SJCRH30 (cell line): Measurements from ENCODE around the gene ADARB2. TPM values are rescaled to one million over a fixed set of nuclear protein-coding genes. Genes with fewer than 3 reads are reported as not detected.

Experiments used
- DNase-seq, 2 experiments: peaks; one replicate each; pipeline ENCODE4 v3.0.0-alpha.2; 2015 to 2020
- H3K27ac ChIP-seq: fragments of 250-450 bp; sonication (Bioruptor Pico); 2 replicates; pipeline ENCODE4 v1.5.1; 2020; ENCODE audit warnings: mild to moderate bottlenecking, moderate library complexity
- H3K27me3 ChIP-seq: fragments of 250-450 bp; sonication (Bioruptor Pico); 2 replicates; pipeline ENCODE4 v1.5.1; 2020; ENCODE audit warnings: mild to moderate bottlenecking, moderate library complexity
- H3K36me3 ChIP-seq: fragments of 250-450 bp; sonication (Bioruptor Pico); 2 replicates; pipeline ENCODE4 v1.5.1; 2020; ENCODE audit warnings: mild to moderate bottlenecking, moderate library complexity
- H3K4me1 ChIP-seq: fragments of 250-450 bp; sonication (Bioruptor Pico); 2 replicates; pipeline ENCODE4 v1.5.1; 2020; ENCODE audit warnings: mild to moderate bottlenecking, moderate library complexity
- H3K4me3 ChIP-seq: fragments of 250-450 bp; sonication (Bioruptor Pico); 2 replicates; pipeline ENCODE4 v1.5.1; 2020; ENCODE audit warnings: mild to moderate bottlenecking, moderate library complexity
- H3K9me3 ChIP-seq: fragments of 250-450 bp; sonication (Bioruptor Pico); replicated peaks from 2 replicates; pipeline ENCODE4 v1.5.1; 2020; ENCODE audit warnings: mild to moderate bottlenecking, moderate library complexity
- total RNA-seq: library from RNA; depleted of rRNA; stranded (reverse); fragments of >200 nt; shearing (Covaris generic); gene quantifications from 2 replicates; pipeline ENCODE4 v1.2.3, GENCODE V29; 2014

Gene ADARB2
- total RNA-seq, 1 experiment from 2014 or later = not detected

DNA sequence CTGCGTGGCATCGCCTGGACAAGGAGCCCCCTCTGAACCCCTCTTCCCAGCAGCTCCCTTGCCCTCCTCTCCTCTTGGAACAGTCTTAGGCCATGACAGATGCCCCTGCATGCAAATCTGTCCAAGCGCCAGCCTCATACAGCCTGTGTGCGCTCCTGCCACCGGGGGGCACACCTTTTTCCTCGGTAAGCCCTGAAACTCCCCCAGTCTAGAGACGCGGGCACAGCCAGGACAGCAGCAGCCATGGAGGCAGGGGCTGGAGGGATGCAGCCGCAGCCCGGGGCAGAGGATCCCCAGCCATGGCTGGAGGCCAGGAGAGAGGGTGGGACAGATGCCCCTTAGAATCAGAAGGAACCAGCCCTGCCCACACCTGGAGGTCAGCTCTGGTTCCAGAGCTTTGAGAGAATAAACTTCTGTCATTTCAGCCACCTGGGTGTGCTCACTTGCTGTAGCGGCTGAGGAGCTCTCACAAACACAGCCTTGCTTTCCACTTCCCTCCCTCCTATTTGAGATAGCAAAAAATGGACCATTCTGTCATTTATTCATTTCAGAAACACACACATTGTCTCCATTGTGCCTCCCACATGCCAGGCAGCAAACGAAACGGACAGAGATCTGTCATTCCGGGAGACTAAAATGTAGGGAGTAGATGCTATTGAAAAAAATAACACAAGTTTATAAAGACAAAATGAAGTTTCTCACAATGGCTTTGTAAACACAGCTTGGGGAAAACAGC lies 439.6 kb downstream of the ADARB2 start:
- Histone ChIP-seq H3K4me3 (no peak overlapping the region), H3K27ac (no peak overlapping the region), H3K36me3 (no peaks in the 10 kb centered on the region), H3K27me3 (no peaks in the 10 kb centered on the region), H3K9me3 (no peaks in the 10 kb centered on the region), H3K4me1 (no peaks in the 10 kb centered on the region)
- DNase-seq = no peak

DNA sequence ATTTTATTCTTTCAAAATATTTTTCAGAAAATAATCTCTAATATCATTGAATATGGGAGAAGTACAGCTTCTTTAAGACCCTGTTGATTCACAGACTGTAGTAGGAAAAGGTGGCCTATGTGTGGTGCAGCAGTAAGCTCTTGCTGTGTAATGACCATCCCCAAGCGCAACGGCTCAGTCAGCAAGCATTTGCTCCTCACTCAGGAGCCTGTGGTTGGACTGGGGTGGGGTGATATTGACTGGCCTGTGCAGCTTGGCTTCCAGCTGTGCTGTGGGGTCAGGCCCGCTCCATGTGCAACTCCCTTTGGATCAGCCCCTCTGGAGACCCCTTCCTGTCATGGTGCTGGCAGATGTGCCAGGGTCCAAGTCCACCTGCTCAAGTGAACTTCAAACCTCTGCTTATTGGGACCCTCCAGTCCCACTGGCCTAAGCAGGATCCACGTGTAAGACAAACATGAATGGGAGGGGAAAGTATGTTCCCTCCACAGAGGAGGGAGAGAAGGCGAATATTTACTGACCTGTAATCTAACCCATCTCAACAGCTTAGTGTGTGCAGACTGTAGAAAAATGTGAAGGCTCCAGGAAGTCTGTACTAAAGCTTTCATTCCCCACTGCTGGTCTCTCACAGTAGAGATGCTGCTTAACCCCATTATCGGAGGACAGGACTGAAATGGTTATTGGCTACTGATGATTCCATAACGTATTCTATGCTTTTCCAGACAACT lies 441.4 kb downstream of the ADARB2 start:
- Histone ChIP-seq H3K4me3 (no peak overlapping the region), H3K9me3 (no peaks in the 10 kb centered on the region), H3K36me3 (no peaks in the 10 kb centered on the region), H3K27ac (no peak overlapping the region), H3K27me3 (no peaks in the 10 kb centered on the region), H3K4me1 (no peaks in the 10 kb centered on the region)
- no peak for DNase-seq

DNA sequence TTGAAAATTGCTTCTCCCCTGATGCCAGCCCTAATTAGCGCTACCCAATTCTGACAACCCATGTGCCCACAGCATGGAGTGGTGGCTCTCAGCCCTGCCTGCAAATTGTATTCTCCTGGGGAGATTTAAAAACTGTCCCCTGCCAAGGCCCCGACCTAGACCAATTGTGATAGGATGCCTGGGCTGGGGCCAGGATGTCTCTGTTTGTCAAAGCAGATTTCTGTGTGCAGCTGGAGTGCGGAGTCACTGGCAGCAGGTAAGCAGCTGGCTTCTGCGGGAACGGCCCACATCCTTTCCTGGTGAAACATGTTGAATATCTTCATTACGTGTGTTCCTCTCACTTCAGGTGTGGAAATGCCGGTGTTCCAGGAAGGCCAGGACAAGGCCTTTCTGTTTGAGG lies 442.6 kb downstream of the ADARB2 start:
- no peak overlapping the region for H3K27ac ChIP-seq

DNA sequence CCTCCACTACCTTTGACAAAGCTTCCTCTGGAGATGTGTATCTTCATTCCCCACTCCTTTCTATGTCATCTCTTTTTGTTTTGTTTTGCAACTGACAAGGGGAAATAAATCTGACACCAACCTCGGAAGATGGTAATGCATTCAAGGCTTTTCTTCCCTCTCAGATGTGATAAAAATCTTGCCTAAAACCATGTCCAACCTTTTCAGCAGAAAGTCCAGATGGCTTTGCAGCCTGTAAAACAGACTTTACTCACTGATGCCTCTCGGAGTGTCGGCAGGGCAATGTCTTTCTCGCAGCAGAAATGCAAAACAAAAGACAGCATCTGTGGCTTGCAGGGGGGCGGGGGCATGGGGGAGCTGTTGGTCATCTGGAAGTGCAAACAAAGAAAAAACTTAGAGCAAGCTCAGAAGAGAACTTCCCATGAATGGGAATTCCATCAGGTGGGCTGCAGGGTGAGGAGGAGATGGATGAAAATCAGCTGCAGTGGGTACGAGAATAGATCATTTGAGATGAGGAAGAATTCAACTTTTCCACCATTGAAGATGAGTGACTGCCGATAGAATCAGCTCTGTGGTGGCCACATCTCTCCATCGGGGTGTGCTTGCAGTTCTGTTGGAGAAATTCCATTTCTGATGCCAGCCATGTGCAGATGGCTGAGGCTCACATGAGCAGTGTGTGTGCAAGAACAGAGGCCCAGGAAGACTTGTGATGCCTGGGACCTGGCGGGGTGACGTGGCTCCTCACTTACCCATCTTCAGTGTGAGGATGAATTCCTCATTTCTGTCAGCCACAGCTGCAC lies 443.5 kb downstream of the ADARB2 start:
- Histone ChIP-seq H3K27me3 (no peaks in the 10 kb centered on the region), H3K27ac (no peak overlapping the region), H3K9me3 (no peaks in the 10 kb centered on the region), H3K4me1 (no peaks in the 10 kb centered on the region), H3K4me3 (no peak overlapping the region), H3K36me3 (no peaks in the 10 kb centered on the region)
- DNase-seq = no peak

More for the DNA sequence above, 442.6 kb downstream of the ADARB2 start:
- no peaks in the 10 kb centered on the region for H3K9me3 ChIP-seq
- H3K36me3 ChIP-seq = no peaks in the 10 kb centered on the region
- no peaks in the 10 kb centered on the region for H3K27me3 ChIP-seq
- H3K4me3 ChIP-seq = no peak overlapping the region
- DNase-seq = no peak
- no peaks in the 10 kb centered on the region for H3K4me1 ChIP-seq

DNA sequence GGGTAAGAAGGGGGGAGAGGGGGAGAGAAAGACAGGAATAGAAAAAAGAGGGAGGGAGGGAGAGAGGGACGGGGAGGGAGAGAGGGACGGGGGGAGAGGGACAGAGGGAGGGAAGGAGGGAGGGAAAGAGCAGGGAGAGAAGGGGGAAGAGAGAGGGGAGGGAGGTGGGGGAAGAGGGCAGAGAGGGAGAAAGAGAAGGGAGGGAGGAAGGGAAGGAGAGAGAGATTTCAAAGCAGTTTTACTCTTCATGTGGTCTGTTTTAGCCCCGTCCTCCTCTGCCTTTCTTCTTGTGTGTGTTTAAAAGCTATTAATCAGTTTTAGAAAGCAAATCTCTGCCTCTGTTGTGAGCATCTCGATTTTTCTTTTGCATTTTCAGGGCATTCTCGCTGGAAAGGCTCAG lies 444.2 kb downstream of the ADARB2 start:
- H3K27ac ChIP-seq = no peak overlapping the region

DNA sequence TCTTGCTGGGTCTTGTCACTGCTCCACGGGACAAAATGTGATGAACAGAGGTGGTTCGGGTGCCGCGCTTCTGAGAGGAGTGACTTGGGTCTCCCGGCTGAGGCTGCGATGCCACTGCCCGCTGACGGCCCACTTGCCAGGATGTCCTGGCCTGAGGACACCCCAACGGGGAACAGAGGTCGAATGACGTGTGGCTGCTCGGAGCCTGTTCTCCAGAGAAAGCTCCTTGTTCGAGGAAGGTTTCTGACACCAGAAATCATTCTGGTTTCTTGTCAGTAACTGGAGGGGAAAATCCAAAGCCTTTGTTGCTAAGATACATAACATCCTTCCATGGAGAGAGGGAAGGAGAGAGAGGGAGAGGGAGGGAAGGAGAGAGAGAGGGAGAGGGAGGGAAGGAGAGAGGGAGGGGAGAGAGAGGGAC lies 444.7 kb downstream of the ADARB2 start:
- Histone ChIP-seq H3K4me1 (no peaks in the 10 kb centered on the region), H3K27ac (no peak overlapping the region)

More for the DNA sequence above, 444.2 kb downstream of the ADARB2 start:
- no peak for DNase-seq
- no peak overlapping the region for H3K4me3 ChIP-seq
- H3K9me3 ChIP-seq = no peaks in the 10 kb centered on the region
- no peaks in the 10 kb centered on the region for H3K27me3 ChIP-seq
- no peaks in the 10 kb centered on the region for H3K4me1 ChIP-seq
- H3K36me3 ChIP-seq = no peaks in the 10 kb centered on the region

DNA sequence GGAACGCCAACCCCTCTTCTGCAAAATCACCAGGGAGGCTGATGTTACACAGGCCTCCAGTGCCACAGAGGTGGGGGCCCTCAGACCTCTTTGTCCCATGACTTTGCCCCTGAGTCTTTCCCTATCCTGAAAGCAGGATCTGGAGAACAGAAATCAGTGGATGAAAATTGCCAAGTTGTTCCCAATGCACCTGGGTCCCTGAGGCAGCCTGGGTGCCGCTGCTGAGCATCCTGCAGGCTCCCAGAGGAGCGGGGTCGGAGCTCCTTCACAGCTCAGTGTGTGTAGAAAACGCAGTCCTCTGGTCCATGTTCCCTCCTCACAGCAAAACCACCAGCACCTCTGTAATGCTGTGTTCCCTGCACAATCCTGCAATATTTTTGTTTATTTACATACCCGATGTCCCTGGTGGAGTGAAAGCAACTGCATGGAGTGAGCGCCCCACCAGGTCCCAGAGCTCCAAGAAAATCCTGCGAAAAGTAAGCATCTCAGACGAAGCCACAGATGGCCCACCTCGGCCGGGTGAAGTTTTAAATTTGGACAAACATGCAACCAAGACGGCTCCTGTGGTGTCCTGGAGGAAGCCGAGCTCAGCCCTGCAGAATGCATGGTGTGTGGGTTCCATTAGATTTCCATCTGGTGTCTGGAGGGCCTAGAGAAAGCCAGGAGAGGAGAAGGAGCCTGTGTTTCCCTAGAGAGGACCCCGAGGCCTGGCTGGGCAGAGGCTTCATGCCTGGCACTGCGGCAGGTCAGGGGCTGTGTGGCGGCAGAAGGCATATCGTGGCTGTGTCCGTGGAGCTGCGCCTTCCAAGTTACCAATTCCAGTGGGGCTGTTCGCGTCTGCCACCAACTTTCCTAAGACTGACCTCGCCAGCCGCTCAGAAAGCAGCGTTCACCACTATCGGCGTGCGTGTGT lies 445.9 kb downstream of the ADARB2 start:
- H3K4me1 ChIP-seq = no peaks in the 10 kb centered on the region
- no peak for DNase-seq
- H3K27me3 ChIP-seq = no peaks in the 10 kb centered on the region
- H3K4me3 ChIP-seq = no peak overlapping the region
- no peaks in the 10 kb centered on the region for H3K9me3 ChIP-seq
- H3K27ac ChIP-seq = no peak overlapping the region
- no peaks in the 10 kb centered on the region for H3K36me3 ChIP-seq

More for the DNA sequence above, 444.7 kb downstream of the ADARB2 start:
- no peak for DNase-seq
- Histone ChIP-seq H3K36me3 (no peaks in the 10 kb centered on the region), H3K27me3 (no peaks in the 10 kb centered on the region), H3K4me3 (no peak overlapping the region), H3K9me3 (no peaks in the 10 kb centered on the region)

DNA sequence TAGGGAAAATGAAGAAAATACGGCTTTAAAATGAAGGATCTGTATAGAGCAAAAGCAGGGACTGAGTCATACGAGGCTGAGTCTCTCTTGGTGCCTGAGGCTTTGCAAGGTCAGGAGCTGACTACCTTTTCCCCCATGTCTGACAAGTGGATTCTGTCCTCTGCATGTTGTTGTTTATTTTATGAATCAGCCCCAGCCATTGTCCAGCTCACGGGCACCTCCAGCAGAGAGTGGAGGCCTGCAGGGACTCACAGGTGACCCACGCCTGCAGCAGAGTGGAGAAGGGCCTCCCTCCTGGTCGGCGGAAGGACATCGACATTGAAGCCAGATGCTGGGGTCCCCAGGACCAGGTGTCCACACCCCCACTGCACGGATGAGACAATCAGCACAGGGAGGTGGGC lies 447.3 kb downstream of the ADARB2 start:
- Histone ChIP-seq H3K27ac (no peak overlapping the region), H3K9me3 (no peaks in the 10 kb centered on the region), H3K4me1 (no peaks in the 10 kb centered on the region), H3K36me3 (no peaks in the 10 kb centered on the region), H3K4me3 (no peak overlapping the region), H3K27me3 (no peaks in the 10 kb centered on the region)
- DNase-seq = no peak

DNA sequence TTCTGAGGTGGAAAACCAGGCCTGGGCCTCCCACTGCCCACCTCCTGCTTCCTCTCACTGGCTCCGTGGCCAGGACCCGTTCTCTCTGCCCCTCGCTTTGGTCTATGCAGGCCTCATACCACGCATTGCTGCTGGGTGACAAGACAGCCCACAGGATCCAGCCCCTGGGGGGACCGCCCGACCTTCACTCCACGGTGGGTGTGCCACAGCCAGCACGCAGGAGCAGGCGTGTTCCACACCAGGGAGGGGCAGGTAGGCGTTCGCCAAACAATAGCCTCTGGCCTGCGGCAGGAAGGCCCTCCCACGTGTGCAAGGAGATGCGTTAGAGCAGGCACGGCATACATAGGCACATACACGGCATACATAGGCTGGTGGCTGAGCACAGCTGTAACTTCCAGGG lies 447.7 kb downstream of the ADARB2 start:
- DNase-seq = no peak
- no peaks in the 10 kb centered on the region for H3K4me1 ChIP-seq
- H3K4me3 ChIP-seq = no peak overlapping the region
- H3K9me3 ChIP-seq = no peaks in the 10 kb centered on the region
- H3K36me3 ChIP-seq = no peaks in the 10 kb centered on the region
- H3K27ac ChIP-seq = no peak overlapping the region
- no peaks in the 10 kb centered on the region for H3K27me3 ChIP-seq

DNA sequence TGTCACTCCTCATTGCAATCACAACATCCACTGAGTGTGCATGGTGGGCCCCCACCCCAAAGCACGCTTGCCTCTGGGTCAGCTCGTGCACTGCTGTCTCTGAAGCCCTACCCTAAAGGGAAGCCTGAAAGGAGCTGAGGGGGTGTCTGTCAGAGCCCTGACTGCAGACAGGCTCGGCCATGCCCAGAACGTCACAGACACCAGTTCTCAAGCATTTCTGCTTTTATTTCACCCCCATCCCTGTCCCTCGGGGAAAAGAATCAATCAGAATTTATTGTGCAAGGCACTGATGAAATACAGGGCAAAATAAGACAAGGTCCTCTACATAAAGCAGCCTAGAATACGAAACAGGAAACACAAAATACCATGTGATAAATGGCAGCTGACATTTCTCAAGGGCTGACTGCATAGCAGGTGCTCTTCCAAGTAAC lies 449.3 kb downstream of the ADARB2 start:
- Histone ChIP-seq H3K4me1 (no peaks in the 10 kb centered on the region), H3K27me3 (no peaks in the 10 kb centered on the region), H3K4me3 (no peak overlapping the region), H3K27ac (no peak overlapping the region), H3K9me3 (no peaks in the 10 kb centered on the region), H3K36me3 (no peaks in the 10 kb centered on the region)
- DNase-seq = no peak

DNA sequence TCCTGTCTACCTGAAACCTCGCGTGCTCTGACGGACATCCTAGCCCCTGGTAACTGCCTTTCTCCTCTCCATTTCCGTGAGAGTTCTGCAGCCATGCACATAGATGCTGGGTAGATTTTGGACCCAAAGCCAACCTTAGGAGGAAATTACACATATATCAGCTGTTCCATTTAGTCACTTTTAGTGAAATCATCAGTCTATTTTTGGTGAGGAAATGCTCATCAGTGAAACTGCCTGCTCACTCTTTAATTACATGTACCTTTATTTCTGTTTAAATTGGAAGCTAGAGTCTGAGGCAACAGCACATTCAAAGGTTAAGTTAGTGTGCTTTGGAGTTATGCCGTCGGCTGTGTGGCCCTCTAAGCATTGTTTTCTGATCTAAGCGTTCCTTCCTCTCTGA lies 449.8 kb downstream of the ADARB2 start:
- Histone ChIP-seq H3K27me3 (no peaks in the 10 kb centered on the region), H3K4me3 (no peak overlapping the region), H3K36me3 (no peaks in the 10 kb centered on the region), H3K27ac (no peak overlapping the region), H3K9me3 (no peaks in the 10 kb centered on the region), H3K4me1 (no peaks in the 10 kb centered on the region)
- DNase-seq = no peak

DNA sequence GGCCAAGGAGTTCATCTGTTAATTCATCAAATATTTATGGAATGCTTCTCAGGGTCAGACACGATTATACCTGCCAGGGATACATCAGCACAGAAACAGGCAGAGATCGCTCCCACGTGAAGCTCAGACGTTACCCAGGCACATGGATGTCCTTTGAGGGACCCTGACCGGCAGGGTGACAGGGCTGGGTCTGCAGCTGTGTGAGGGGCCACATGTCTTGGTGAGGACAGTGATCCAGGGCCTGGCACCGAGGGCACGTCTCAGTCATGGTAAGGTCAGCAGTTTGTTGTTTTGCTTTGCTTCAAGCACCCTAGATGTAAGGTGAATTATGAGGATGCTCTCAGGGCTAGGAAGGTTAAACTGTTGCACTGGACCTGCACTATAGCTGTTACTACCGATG lies 453.2 kb downstream of the ADARB2 start:
- H3K36me3 ChIP-seq = no peaks in the 10 kb centered on the region
- H3K4me1 ChIP-seq = no peaks in the 10 kb centered on the region
- H3K4me3 ChIP-seq = no peak overlapping the region
- no peak for DNase-seq
- H3K27ac ChIP-seq = no peak overlapping the region
- no peaks in the 10 kb centered on the region for H3K9me3 ChIP-seq
- no peaks in the 10 kb centered on the region for H3K27me3 ChIP-seq

DNA sequence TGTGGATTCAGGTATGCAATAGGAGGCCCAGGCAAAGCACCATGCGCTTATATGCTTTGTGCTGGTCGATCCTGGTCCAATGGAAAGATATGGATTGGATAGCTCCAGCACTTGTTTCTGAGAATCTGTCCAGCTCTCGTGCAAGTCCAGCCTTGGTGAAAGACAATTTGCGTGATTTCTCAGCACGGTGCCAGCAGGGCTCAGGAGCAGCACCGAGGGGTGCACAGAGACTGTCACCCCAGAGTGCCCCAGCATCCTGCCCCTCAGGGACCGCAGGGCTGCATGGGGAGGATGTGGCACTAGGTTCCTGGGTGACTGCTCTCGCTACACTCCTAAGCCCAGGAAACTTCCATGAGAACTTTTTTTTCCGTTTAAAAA lies 455.9 kb downstream of the ADARB2 start:
- H3K27me3 ChIP-seq = no peaks in the 10 kb centered on the region
- no peaks in the 10 kb centered on the region for H3K36me3 ChIP-seq
- H3K9me3 ChIP-seq = no peaks in the 10 kb centered on the region
- no peak overlapping the region for H3K4me3 ChIP-seq
- no peaks in the 10 kb centered on the region for H3K4me1 ChIP-seq
- no peak overlapping the region for H3K27ac ChIP-seq
- DNase-seq = no peak
